RWPE1 (cell line): Measurements from ENCODE around the gene TIAM2.

ENCODE experiments used
- CTCF ChIA-PET: fragments of 350-600 bp; sonication (Branson Sonifier 250); formaldehyde crosslinking; extraction: SDS; loops from one replicate; lab custom pipeline; 2021; lab: Yijun Ruan, JAX
- POLR2A ChIA-PET: fragments of 400-600 bp; formaldehyde crosslinking; extraction: SDS; loops from one replicate; lab custom pipeline; 2020; ENCODE audit warnings: antibody characterized with exemption; ENCODE audit not compliant: low non-redundant PET; lab: Yijun Ruan, JAX
- DNase-seq: peaks from one replicate; pipeline ENCODE4 v3.0.0; 2012; ENCODE audit warnings: low spot score
- H3K27ac ChIP-seq: fragments of 450-650 bp; 2 replicates; pipeline ENCODE4 v1.5.1; 2017
- TF ChIP-seq, protein P1 (sequence below): fragments of 450-650 bp; conservative IDR thresholded peaks from 2 replicates; pipeline ENCODE4 v1.5.1; 2017; ENCODE audit warnings: low read depth, mild to moderate bottlenecking

TIAM2 gene

GRCh38 chr6:155026022-155026705 lies 31.0 kb downstream of the TIAM2 start:
- peak; percentile 90 for DNase-seq
- TF ChIP-seq, protein P1, sequence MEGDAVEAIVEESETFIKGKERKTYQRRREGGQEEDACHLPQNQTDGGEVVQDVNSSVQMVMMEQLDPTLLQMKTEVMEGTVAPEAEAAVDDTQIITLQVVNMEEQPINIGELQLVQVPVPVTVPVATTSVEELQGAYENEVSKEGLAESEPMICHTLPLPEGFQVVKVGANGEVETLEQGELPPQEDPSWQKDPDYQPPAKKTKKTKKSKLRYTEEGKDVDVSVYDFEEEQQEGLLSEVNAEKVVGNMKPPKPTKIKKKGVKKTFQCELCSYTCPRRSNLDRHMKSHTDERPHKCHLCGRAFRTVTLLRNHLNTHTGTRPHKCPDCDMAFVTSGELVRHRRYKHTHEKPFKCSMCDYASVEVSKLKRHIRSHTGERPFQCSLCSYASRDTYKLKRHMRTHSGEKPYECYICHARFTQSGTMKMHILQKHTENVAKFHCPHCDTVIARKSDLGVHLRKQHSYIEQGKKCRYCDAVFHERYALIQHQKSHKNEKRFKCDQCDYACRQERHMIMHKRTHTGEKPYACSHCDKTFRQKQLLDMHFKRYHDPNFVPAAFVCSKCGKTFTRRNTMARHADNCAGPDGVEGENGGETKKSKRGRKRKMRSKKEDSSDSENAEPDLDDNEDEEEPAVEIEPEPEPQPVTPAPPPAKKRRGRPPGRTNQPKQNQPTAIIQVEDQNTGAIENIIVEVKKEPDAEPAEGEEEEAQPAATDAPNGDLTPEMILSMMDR = no peak
- peak overlapping the region; percentile 68 for H3K27ac ChIP-seq
- POLR2A ChIA-PET = no interaction called here
- CTCF ChIA-PET = interaction anchor here (0.6 kb wide), 1 partner anchor 132 kb away, joined by 6 read pairs; no protein-coding TSS in a partner anchor

- CTCF ChIA-PET = interaction anchor here (0.6 kb wide), 1 partner anchor 132 kb away, joined by 6 read pairs; no protein-coding TSS in a partner anchor
- peak overlapping the region; percentile 68 for H3K27ac ChIP-seq
- TF ChIP-seq, protein P1 = no peak
- DNase-seq = no peak
- POLR2A ChIA-PET = no interaction called here
These were observed 31.6 kb downstream of the TIAM2 start for GRCh38 chr6:155026706-155027045.

DNA sequence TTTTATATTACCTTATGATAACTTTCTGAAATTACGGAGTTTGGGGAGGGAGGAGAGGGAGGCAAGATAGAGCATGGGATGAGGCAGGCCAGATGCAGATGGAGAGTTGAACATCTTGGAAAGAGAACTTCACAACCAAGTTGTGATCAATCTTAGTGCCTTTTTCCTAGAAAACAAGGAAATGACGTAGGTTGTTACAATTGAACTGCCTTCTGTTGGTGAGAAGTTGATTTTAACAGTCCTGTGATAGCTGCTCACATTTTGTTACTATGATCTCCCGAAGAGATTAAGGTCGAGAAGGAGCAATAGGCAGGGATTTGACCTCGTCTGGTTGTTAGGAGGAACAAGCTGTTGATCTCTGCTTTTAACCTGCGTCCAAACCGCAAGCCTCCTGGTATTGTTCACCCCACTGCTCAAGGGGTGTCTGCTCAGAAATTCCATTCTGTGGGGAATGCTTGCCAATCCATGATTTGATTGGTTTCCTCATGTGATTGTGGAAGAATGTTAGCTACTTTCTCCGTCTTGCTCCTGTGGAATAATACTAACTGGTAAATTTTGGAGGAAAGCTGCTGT lies 35.1 kb downstream of the TIAM2 start:
- TF ChIP-seq, protein P1 = no peak
- ChIA-PET POLR2A (no interaction called here), CTCF (interaction anchor here (0.6 kb wide), 1 partner anchor 268 kb away, joined by 4 read pairs; no protein-coding TSS in a partner anchor)
- no peak for DNase-seq
- no peak overlapping the region for H3K27ac ChIP-seq

DNA sequence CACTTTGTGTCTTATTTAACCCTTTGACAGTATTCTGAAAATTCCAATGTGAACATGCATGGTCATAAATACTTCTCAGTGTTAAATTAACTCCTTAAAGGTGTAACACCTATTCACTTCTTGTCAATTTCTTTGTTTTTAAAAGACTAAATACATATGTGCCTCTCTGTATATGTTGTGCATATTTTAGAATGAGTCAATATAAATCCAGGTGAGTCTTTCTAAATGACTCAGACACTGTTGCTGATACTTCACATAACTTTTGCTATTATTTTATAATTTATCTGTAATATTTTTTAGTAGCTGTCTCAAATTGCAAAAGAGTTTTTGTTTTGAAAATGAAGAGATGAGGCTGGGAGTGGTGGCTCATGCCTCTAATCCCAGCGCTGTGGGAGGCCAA lies 36.0 kb downstream of the TIAM2 start:
- TF ChIP-seq, protein P1 = no peak
- ChIA-PET POLR2A (no interaction called here), CTCF (interaction anchor here (0.6 kb wide), 2 partner anchors 100 to 251 kb away, joined by 3 to 4 read pairs; no protein-coding TSS in a partner anchor)
- peak; percentile 62 for DNase-seq
- H3K27ac ChIP-seq = peak overlapping the region; percentile 78

DNA sequence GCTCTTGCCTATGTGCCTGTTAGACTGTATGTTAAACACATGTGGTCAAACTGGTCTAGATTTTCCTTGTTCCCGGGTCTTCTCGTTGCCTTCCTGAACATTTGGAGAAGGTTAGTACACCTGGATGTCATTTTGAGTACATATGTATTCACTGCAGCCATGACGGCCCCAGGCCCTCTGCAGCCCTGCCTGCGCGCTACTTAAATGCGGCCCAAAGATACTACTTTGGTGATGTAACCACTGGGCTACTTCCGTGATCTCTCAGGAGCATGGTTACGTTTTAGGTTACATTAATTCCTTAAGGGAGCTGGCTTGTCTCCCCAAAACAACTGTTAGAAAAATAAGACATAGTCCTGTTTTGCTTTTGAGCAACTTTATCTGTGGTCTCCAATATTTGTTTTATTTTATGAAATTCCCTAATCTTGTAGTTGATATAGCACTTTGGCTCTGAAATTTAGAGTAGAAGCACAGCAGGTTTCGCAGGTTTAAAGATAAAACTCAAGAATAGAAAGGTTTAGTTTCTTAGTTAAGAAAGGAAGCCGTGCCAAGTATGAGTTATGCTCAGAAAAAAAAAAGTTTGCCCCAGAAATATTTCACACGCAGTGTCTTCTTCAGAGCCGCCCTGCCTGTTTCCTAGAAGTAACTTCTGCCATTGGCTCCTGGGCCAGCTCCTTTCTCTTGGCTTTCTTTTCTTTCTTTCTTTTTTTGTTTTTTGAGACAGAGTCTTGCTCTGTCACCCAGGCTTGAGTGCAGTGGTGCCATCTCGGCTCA lies 38.1 kb downstream of the TIAM2 start:
- CTCF ChIA-PET = interaction anchor here (0.6 kb wide), 1 partner anchor 1085 kb away, joined by 3 read pairs; no protein-coding TSS in a partner anchor
- TF ChIP-seq, protein P1 = no peak
- POLR2A ChIA-PET = no interaction called here
- H3K27ac ChIP-seq = no peak overlapping the region; the same call in 1 of the 2 replicates
- DNase-seq = no peak

DNA sequence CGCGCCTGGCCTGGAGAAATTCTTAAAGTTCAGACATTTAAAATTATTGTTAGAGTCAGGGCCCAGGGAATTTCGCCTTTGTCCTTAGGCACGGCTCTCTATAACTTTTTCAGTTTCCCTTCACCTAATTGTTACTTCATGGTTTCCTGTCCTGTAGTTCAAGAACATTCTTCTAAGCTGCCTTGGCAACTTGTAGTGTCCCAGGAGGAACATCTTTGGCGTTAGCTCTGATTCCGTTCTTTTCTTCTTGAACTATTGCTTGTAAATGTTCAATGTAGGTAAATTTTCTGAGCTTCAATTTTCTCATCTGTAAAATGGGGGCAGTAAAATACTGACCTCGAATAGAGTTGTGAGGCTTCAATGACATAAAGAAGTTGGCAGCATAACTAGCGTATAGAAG lies 41.8 kb downstream of the TIAM2 start:
- TF ChIP-seq, protein P1 = no peak
- no peak overlapping the region for H3K27ac ChIP-seq
- ChIA-PET POLR2A (no interaction called here), CTCF (interaction anchor here (0.6 kb wide), 1 partner anchor 115 kb away, joined by 3 read pairs; no protein-coding TSS in a partner anchor)
- no peak for DNase-seq
